Jurkat, Clone E6-1 (cell line): ENCODE measurements around the gene PAK1IP1. TPM values are rescaled to one million over a fixed set of nuclear protein-coding genes. Genes with fewer than 3 reads are reported as not detected.
A peak's percentile ranks its signal among the peaks of the same experiment; 100 is the strongest.
"Not testable (repeated sequence)": the region's sequence is repeated elsewhere in the genome, so short reads cannot be mapped to it uniquely, and the experiment has no call there.

Experiments used
- DNase-seq: peaks from one replicate; pipeline ENCODE4 v3.0.0-alpha.2; 2011; ENCODE audit warnings: low read depth, low spot score
- H3K4me3 ChIP-seq: 2 replicates; pipeline ENCODE4 v1.5.1; 2011; ENCODE audit warnings: mild to moderate bottlenecking, low read length, control low read depth, moderate library complexity
- polyA plus RNA-seq: library from polyadenylated mRNA; unstranded; fragments of >200 nt; gene quantifications from one replicate; pipeline ENCODE4 v1.2.1, GENCODE V29; 2012; ENCODE audit warnings: missing spikeins; ENCODE audit not compliant: insufficient read length, insufficient read depth

The PAK1IP1 gene
- 33.5 TPM for polyA plus RNA-seq

GRCh38 chr6:10694302-10695085, at the start of gene PAK1IP1, which contains the start of gene C6orf52:
TSS of gene PAK1IP1 (plus strand) at chr6:10694972. CDS start at chr6:10694986, 14 bp downstream.
TSS of gene C6orf52 (minus strand) at chr6:10694616. CDS start at chr6:10687550, 7,066 bp downstream.
- peak; percentile 90 for DNase-seq
- H3K4me3 ChIP-seq: peak within 1 kb of the TSS; percentile 99

GRCh38 chr6:10655508-10656055, 39.2 kb upstream of the PAK1IP1 start:
- no peak overlapping the region for H3K4me3 ChIP-seq
- DNase-seq: peak; percentile 28

GRCh38 chr6:10658910-10659698, 35.7 kb upstream of the PAK1IP1 start:
- H3K4me3 ChIP-seq: no peak overlapping the region
- DNase-seq: no peak

GRCh38 chr6:10659699-10660348, 34.9 kb upstream of the PAK1IP1 start:
- H3K4me3 ChIP-seq: no peak overlapping the region
- DNase-seq: no peak

GRCh38 chr6:10660431-10661191, 34.2 kb upstream of the PAK1IP1 start:
- not testable (repeated sequence) for DNase-seq, H3K4me3 ChIP-seq

- no peak for DNase-seq
- no peak overlapping the region for H3K4me3 ChIP-seq
Observed at GRCh38 chr6:10662207-10662606, 32.6 kb upstream of the PAK1IP1 start.

GRCh38 chr6:10662742-10663141, 32.0 kb upstream of the PAK1IP1 start:
- no peak overlapping the region for H3K4me3 ChIP-seq
- DNase-seq: no peak

- DNase-seq, H3K4me3 ChIP-seq: not testable (repeated sequence)
Observed at GRCh38 chr6:10665595-10665994, 29.2 kb upstream of the PAK1IP1 start.

GRCh38 chr6:10668126-10668917, 26.4 kb upstream of the PAK1IP1 start:
- no peak overlapping the region for H3K4me3 ChIP-seq
- no peak for DNase-seq

- no peak for DNase-seq
- H3K4me3 ChIP-seq: no peak overlapping the region
Observed at GRCh38 chr6:10676403-10676802, 18.4 kb upstream of the PAK1IP1 start.

- no peak overlapping the region for H3K4me3 ChIP-seq
- DNase-seq: no peak
Observed at GRCh38 chr6:10678456-10678855, 16.3 kb upstream of the PAK1IP1 start.

GRCh38 chr6:10681795-10682194, 13.0 kb upstream of the PAK1IP1 start:
- no peak for DNase-seq

GRCh38 chr6:10682355-10682988, 12.3 kb upstream of the PAK1IP1 start:
- DNase-seq: no peak
- H3K4me3 ChIP-seq: no peak overlapping the region

More at GRCh38 chr6:10681795-10682194, 13.0 kb upstream of the PAK1IP1 start:
- no peak overlapping the region for H3K4me3 ChIP-seq

GRCh38 chr6:10684618-10685017, 10.2 kb upstream of the PAK1IP1 start:
- DNase-seq: no peak
- no peak overlapping the region for H3K4me3 ChIP-seq

GRCh38 chr6:10685092-10685915, 9.5 kb upstream of the PAK1IP1 start:
- no peak for DNase-seq
- H3K4me3 ChIP-seq: no peak overlapping the region

GRCh38 chr6:10686901-10687300, 7.9 kb upstream of the PAK1IP1 start:
- H3K4me3 ChIP-seq: no peak overlapping the region
- no peak for DNase-seq

- H3K4me3 ChIP-seq: no peak overlapping the region
- no peak for DNase-seq
Observed at GRCh38 chr6:10687582-10687981, 7.2 kb upstream of the PAK1IP1 start.
